Testis (tissue), 3 donors: ENCODE measurements around the gene ZNF264. TPM values are rescaled to one million over a fixed set of nuclear protein-coding genes. Genes with fewer than 3 reads are reported as not detected.
"Not testable (repeated sequence)": the region's sequence is repeated elsewhere in the genome, so short reads cannot be mapped to it uniquely, and the experiment has no call there.

Experiments
- DNase-seq: peaks from one replicate; pipeline ENCODE4 v3.0.0-alpha.2; 2019
- H3K27ac ChIP-seq, 2 donors: fragments of 200-600 bp; sonication (generic); one replicate each; pipeline ENCODE4 v1.5.1; 2019
- H3K27me3 ChIP-seq: fragments of 200-600 bp; sonication (generic); one replicate; pipeline ENCODE4 v1.5.1; 2019
- H3K36me3 ChIP-seq: fragments of 200-600 bp; sonication (generic); one replicate; pipeline ENCODE4 v1.5.1; 2017; ENCODE audit warnings: low read depth; ENCODE audit errors: missing control alignments
- H3K4me1 ChIP-seq: fragments of 200-600 bp; sonication (generic); one replicate; pipeline ENCODE4 v1.5.1; 2019
- H3K4me3 ChIP-seq, 2 donors: fragments of 200-600 bp; sonication (generic); one replicate each; pipeline ENCODE4 v1.5.1; 2017 to 2019
- H3K9me3 ChIP-seq: fragments of 200-600 bp; sonication (generic); one replicate; pipeline ENCODE4 v1.5.1; 2017
- CTCF ChIP-seq, 3 experiments: fragments of 450-650 bp in 2 of 3; fragments of 200-600 bp in 1 of 3; sonication (generic) in 1 of 3; IDR thresholded peaks; one replicate each; pipeline ENCODE4 v1.5.1; 2016 to 2019; ENCODE audit warnings: antibody characterized with exemption in 3 of 3, mild to moderate bottlenecking in 2 of 3, moderate library complexity in 1 of 3
- POLR2A ChIP-seq: fragments of 450-650 bp; IDR thresholded peaks from one replicate; pipeline ENCODE4 v1.6.1; 2017; ENCODE audit warnings: antibody characterized with exemption, mild to moderate bottlenecking, moderate library complexity
- WGBS, 2 donors: methylation state at CpG; one replicate each; pipeline ENCODE4 v1.1.5; 2018; 5-methylcytosine and 5-hydroxymethylcytosine counted together
- intact Hi-C: fragments of 100-400 bp; cut with DNase I; formaldehyde crosslinking; loops from one replicate; pipeline ENCODE4 v1.15.1; 2023; ENCODE audit warnings: low total_unique reads
- polyA plus RNA-seq: library from polyadenylated mRNA; stranded (reverse); fragments of 350-450 nt; fragmentation: Illumina TruSeq; extraction: RNeasy Lipid Tissue Mini Kit (QIAGEN cat#74804); gene quantifications from one replicate; pipeline ENCODE4 v1.2.3, GENCODE V29; 2014; ENCODE audit warnings: low read depth, low replicate concordance; ENCODE audit not compliant: insufficient read depth
- total RNA-seq, 2 donors: library from RNA; depleted of rRNA; stranded (reverse); fragments of >200 nt; gene quantifications; one replicate each; pipeline ENCODE4 v1.2.3, GENCODE V29; 2016

Gene ZNF264
- total and polyA plus RNA-seq, 3 donors from 2014 or later: 28.7 to 48.3 (median 47.6) TPM

GRCh38 chr19:57245066-57245465, 53.8 kb downstream of the ZNF264 start:
- Histone ChIP-seq H3K27ac (no peak overlapping the region), H3K4me1 (peaks cover 14% of the 10 kb centered on the region), H3K27me3 (no peaks in the 10 kb centered on the region), H3K36me3 (no peaks in the 10 kb centered on the region), H3K4me3 (no peak overlapping the region), H3K9me3 (no peaks in the 10 kb centered on the region)
- intact Hi-C loops: no loop called here
- no peak for DNase-seq
- TF ChIP-seq CTCF (IDR thresholded peaks at IDR 0.05) (no peak), POLR2A (no peak)
- 89 to 96% methylated on average over 5 of the region's 5 CpGs for WGBS, 2 donors

- TF ChIP-seq CTCF (IDR thresholded peaks at IDR 0.05) (no peak), POLR2A (no peak)
- 82 to 91% methylated on average over 5 to 6 of the region's 6 CpGs for WGBS, 2 donors
- no peaks in the 10 kb centered on the region for H3K36me3 ChIP-seq
- DNase-seq: no peak
- H3K9me3 ChIP-seq: no peaks in the 10 kb centered on the region
- no peak overlapping the region for H3K27ac ChIP-seq
- H3K27me3 ChIP-seq: no peaks in the 10 kb centered on the region
- H3K4me3 ChIP-seq: no peak overlapping the region
- H3K4me1 ChIP-seq: peaks cover 14% of the 10 kb centered on the region
- intact Hi-C loops: no loop called here
Measured at GRCh38 chr19:57245959-57246358, 54.7 kb downstream of the ZNF264 start.

- intact Hi-C loops: no loop called here
- DNase-seq: no peak
- H3K36me3 ChIP-seq: no peaks in the 10 kb centered on the region
Measured at GRCh38 chr19:57248646-57249045, 57.3 kb downstream of the ZNF264 start.

GRCh38 chr19:57249329-57249728, 58.0 kb downstream of the ZNF264 start:
- no peak for DNase-seq
- TF ChIP-seq CTCF (IDR thresholded peaks at IDR 0.05) (no peak), POLR2A (no peak)
- H3K9me3 ChIP-seq: no peaks in the 10 kb centered on the region
- H3K27me3 ChIP-seq: no peaks in the 10 kb centered on the region
- no peaks in the 10 kb centered on the region for H3K4me1 ChIP-seq
- intact Hi-C loops: no loop called here
- 92 to 96% methylated on average over 1 of the region's 1 CpG for WGBS, 2 donors
- no peak overlapping the region for H3K27ac ChIP-seq
- H3K4me3 ChIP-seq: no peak overlapping the region
- no peaks in the 10 kb centered on the region for H3K36me3 ChIP-seq

More at GRCh38 chr19:57248646-57249045, 57.3 kb downstream of the ZNF264 start:
- H3K4me1 ChIP-seq: no peaks in the 10 kb centered on the region
- WGBS, 2 donors: 82 to 92% methylated on average over 6 of the region's 6 CpGs
- H3K27me3 ChIP-seq: no peaks in the 10 kb centered on the region
- H3K9me3 ChIP-seq: no peaks in the 10 kb centered on the region
- no peak overlapping the region for H3K27ac ChIP-seq
- TF ChIP-seq CTCF (IDR thresholded peaks at IDR 0.05): no peak
- no peak for TF ChIP-seq POLR2A
- no peak overlapping the region for H3K4me3 ChIP-seq

- not testable (repeated sequence) for H3K36me3 ChIP-seq, H3K9me3 ChIP-seq
Measured at GRCh38 chr19:57253767-57254166, 62.5 kb downstream of the ZNF264 start.

More at GRCh38 chr19:57253767-57254166, 62.5 kb downstream of the ZNF264 start:
- intact Hi-C loops, H3K4me3 ChIP-seq, DNase-seq, H3K4me1 ChIP-seq, H3K27me3 ChIP-seq, H3K27ac ChIP-seq: not testable (repeated sequence)
- 87 to 98% methylated on average over 8 to 11 of the region's 11 CpGs for WGBS, 2 donors
